ENCODE data around the gene NSUN5. TPM values are rescaled to one million over a fixed set of nuclear protein-coding genes. Genes with fewer than 3 reads are reported as not detected.

NSUN5 gene
- 10 to 100 TPM; 14.1 to 24.0 (median 19.8) TPM for total RNA-seq (2021; fragmentation: NEBNext Ultra II Directional; extraction: Animal tissue kit (Norgen Biotek cat#: 25700))
- long read RNA-seq, transcript NSUN5-204 (10 exons, 1,663 nt) = major isoform, 15 of 28 reads
- long read RNA-seq, partial matches to known transcripts = 7 of 28 reads
- long read RNA-seq, other reads (novel, unspliced or antisense) = 3 of 28 reads

DNA sequence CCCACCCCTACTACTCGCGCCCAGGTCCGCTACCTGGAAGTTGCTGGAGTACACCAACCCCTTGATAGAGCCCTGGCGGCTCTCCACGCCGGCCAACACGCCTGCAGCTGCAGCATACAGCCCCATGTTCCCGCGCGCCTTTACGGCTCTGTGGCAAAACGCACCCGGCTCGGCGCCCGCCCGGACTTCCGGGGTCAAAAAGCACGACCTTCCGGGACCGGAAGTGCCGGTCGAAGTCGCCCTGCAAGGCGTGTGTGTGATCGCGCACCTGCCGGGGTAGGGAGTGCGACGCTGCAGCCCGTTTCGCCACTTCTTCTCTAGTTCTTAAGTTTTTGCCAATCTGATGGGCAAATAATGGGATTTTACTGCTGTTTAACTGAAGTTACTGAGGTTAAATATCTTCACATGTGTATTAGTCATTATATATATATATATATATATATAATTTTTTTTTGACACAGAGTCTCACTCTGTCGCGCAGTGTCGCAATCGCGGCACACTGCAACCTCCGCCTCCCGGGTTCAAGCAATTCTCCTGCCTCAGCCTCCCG, at the start of gene NSUN5:
TSS of gene NSUN5 (minus strand) at position 162 of the 550 bp plus-strand sequence. CDS start at position 126, 36 bp downstream.
- H3K9me3 Mint-ChIP-seq = no peaks in the 10 kb centered on the region
- no peaks in the 10 kb centered on the region; the same call in 1 of the 2 replicates for H3K27me3 Mint-ChIP-seq (ENCODE audit: insufficient read depth)
- DNase-seq = peak; percentile 43
- H3K36me3 Mint-ChIP-seq (ENCODE audit: low read depth) = peaks cover 13% of the 10 kb centered on the region
- peaks cover 21% of the 10 kb centered on the region for H3K4me1 Mint-ChIP-seq (ENCODE audit: low read depth)
- TF ChIP-seq, protein P1, sequence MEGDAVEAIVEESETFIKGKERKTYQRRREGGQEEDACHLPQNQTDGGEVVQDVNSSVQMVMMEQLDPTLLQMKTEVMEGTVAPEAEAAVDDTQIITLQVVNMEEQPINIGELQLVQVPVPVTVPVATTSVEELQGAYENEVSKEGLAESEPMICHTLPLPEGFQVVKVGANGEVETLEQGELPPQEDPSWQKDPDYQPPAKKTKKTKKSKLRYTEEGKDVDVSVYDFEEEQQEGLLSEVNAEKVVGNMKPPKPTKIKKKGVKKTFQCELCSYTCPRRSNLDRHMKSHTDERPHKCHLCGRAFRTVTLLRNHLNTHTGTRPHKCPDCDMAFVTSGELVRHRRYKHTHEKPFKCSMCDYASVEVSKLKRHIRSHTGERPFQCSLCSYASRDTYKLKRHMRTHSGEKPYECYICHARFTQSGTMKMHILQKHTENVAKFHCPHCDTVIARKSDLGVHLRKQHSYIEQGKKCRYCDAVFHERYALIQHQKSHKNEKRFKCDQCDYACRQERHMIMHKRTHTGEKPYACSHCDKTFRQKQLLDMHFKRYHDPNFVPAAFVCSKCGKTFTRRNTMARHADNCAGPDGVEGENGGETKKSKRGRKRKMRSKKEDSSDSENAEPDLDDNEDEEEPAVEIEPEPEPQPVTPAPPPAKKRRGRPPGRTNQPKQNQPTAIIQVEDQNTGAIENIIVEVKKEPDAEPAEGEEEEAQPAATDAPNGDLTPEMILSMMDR (IDR thresholded peaks at IDR 0.05) = no peak
- peak within 1 kb of the TSS; percentile 70 for H3K27ac Mint-ChIP-seq
- H3K4me3 Mint-ChIP-seq = peak within 1 kb of the TSS; percentile 89

DNA sequence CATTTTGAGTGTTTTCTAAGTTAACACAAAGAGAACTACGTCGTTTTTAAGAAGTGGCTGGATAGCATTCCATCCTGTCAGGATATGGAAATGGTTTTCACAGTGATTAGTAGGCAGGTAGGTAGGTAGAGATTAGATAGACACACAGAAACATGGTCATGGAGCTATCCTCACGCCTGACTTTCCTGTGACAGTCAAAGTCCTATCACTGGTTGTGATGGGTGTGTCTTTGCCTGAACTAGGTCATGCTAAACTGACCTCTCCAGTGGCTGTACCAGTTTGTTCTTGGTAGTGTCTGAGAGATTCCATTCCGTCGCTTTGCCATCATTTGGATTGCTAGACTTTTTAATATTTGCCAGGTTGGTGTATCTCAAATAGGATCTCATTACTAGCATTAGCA, 47.5 kb upstream of the NSUN5 start:
- H3K4me3 Mint-ChIP-seq = no peak overlapping the region
- no peak overlapping the region for H3K27ac Mint-ChIP-seq
- H3K4me1 Mint-ChIP-seq (ENCODE audit: low read depth) = peaks cover 9% of the 10 kb centered on the region
- TF ChIP-seq, protein P1 (IDR thresholded peaks at IDR 0.05) = no peak
- no peaks in the 10 kb centered on the region; the same call in 1 of the 2 replicates for H3K9me3 Mint-ChIP-seq
- peaks cover 40% of the 10 kb centered on the region for H3K27me3 Mint-ChIP-seq (ENCODE audit: insufficient read depth)
- no peak for DNase-seq
- H3K36me3 Mint-ChIP-seq (ENCODE audit: low read depth) = no peaks in the 10 kb centered on the region

DNA sequence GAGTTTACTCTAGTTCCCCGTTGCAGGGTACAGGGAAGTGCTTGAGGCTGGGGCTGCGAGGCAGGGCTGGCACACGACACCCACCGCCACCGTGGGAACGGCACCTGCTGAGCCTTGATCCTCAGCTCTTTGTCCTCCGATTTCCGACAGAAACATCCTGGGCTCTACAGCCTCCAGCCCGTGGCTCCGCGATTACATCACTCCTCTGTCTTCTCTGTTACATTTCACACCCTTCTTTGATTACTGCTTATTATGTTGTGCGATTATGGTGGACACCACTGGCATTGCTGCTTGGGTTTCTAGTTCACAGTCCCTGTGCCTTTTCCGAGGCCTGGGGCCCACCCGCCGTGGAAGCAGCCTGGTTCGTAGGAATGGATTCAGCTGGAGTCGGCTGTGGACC, 46.2 kb upstream of the NSUN5 start:
- no peaks in the 10 kb centered on the region for H3K36me3 Mint-ChIP-seq (ENCODE audit: low read depth)
- H3K4me3 Mint-ChIP-seq = no peak overlapping the region
- peaks cover 48% of the 10 kb centered on the region for H3K27me3 Mint-ChIP-seq (ENCODE audit: insufficient read depth)
- no peak overlapping the region for H3K27ac Mint-ChIP-seq
- H3K4me1 Mint-ChIP-seq (ENCODE audit: low read depth) = peaks cover 9% of the 10 kb centered on the region
- no peaks in the 10 kb centered on the region; the same call in 1 of the 2 replicates for H3K9me3 Mint-ChIP-seq
- no peak for DNase-seq
- TF ChIP-seq, protein P1 (IDR thresholded peaks at IDR 0.05) = no peak

DNA sequence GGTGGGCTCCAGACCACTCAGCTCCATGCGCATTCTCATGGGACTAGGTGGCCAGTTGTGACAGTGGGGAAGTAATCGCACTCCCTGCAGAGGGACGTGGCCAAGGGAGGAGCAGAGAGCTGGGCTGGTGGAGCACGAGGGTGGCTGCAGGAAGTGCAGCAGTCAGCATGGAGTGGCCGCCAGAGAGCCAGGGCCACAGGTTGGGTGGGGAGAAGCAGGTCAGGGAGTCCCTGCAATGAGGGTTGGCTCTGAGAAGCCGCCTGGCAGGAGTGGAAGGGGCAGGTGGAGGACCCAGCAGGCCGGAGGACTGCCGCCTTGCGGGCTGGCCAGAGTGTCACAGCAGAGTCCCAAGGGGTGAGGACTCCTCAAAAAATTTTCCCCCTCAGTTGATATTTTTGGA, 45.6 kb upstream of the NSUN5 start:
- no peak for DNase-seq
- no peak overlapping the region for H3K4me3 Mint-ChIP-seq
- H3K27ac Mint-ChIP-seq = no peak overlapping the region
- H3K27me3 Mint-ChIP-seq (ENCODE audit: insufficient read depth) = peaks cover 46% of the 10 kb centered on the region
- peaks cover 9% of the 10 kb centered on the region for H3K4me1 Mint-ChIP-seq (ENCODE audit: low read depth)
- no peaks in the 10 kb centered on the region; the same call in 1 of the 2 replicates for H3K9me3 Mint-ChIP-seq
- TF ChIP-seq, protein P1 (IDR thresholded peaks at IDR 0.05) = no peak
- no peaks in the 10 kb centered on the region for H3K36me3 Mint-ChIP-seq (ENCODE audit: low read depth)

DNA sequence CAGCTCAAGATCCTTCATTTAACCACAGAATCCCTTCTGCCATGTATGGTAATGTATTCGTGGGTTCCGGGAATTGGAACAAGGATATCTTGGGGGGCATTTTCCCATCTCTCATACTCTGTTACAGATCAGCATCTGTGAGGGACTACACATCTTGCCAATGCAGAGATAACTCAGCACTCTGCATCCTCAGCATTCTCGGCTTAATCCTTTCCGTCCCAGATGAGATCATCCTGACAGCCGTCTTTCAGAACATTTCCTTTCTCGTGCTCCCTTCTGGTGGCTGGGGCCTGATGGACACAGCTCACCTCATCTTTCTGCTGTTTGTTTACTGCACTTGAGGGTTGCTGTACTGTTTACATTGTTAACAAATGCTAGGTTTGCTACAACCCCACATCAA, 44.6 kb upstream of the NSUN5 start:
- 0 out of 2 replicates have a peak, but pooled peaks cover 3% of the 10 kb centered on the region for H3K36me3 Mint-ChIP-seq (ENCODE audit: low read depth)
- TF ChIP-seq, protein P1 (IDR thresholded peaks at IDR 0.05) = no peak
- DNase-seq = no peak
- H3K9me3 Mint-ChIP-seq = no peaks in the 10 kb centered on the region; the same call in 1 of the 2 replicates
- no peak overlapping the region for H3K27ac Mint-ChIP-seq
- H3K27me3 Mint-ChIP-seq (ENCODE audit: insufficient read depth) = peaks cover 47% of the 10 kb centered on the region
- peaks cover 6% of the 10 kb centered on the region for H3K4me1 Mint-ChIP-seq (ENCODE audit: low read depth)
- H3K4me3 Mint-ChIP-seq = no peak overlapping the region
